Gastrocnemius medialis (tissue), 4 donors: ENCODE measurements around the gene MAP3K5. TPM values are rescaled to one million over a fixed set of nuclear protein-coding genes. Genes with fewer than 3 reads are reported as not detected.
"Not testable (repeated sequence)": the region's sequence is repeated elsewhere in the genome, so short reads cannot be mapped to it uniquely, and the experiment has no call there.

ENCODE experiments used
- ATAC-seq, 2 donors: fragments of 150-250 bp; one replicate each; pipeline ENCODE4 v1.9.1; 2016
- DNase-seq, 2 donors: peaks; one replicate each; pipeline ENCODE4 v3.0.0-alpha.2; 2019
- H3K27ac ChIP-seq, 4 donors: fragments of 200-600 bp; sonication (generic); 1 replicate in 1 of 4; 2 replicates in 3 of 4; pipeline ENCODE4 v1.5.1; 2016 to 2018; ENCODE audit warnings: mild to moderate bottlenecking in 2 of 4, moderate library complexity in 1 of 4
- H3K27me3 ChIP-seq, 3 donors: fragments of 200-600 bp; sonication (generic) in 2 of 3; 1 replicate in 1 of 3; 2 replicates in 2 of 3; pipeline versions ENCODE4 v1.5.1 to v1.6.0; 2016 to 2019; ENCODE audit warnings: mild to moderate bottlenecking in 1 of 3, moderate library complexity in 1 of 3
- H3K36me3 ChIP-seq, 2 donors: fragments of 200-600 bp; sonication (generic) in 1 of 2; one replicate each; pipeline ENCODE4 v1.5.1; 2017 to 2018
- H3K4me1 ChIP-seq, 2 donors: fragments of 200-600 bp; sonication (generic) in 1 of 2; one replicate each; pipeline ENCODE4 v1.5.1; 2016 to 2017; ENCODE audit warnings: mild to moderate bottlenecking in 2 of 2
- H3K4me3 ChIP-seq, 4 donors: fragments of 200-600 bp; sonication (generic) in 3 of 4; 1 replicate in 1 of 4; 2 replicates in 3 of 4; pipeline ENCODE4 v1.5.1; 2016 to 2019; ENCODE audit warnings: mild to moderate bottlenecking in 2 of 4
- H3K9me3 ChIP-seq, 3 donors: fragments of 200-600 bp; sonication (generic) in 2 of 3; 1 replicate in 1 of 3; 2 replicates in 2 of 3; pipeline ENCODE4 v1.5.1; 2016 to 2019
- CTCF ChIP-seq, 5 experiments: fragments of 450-650 bp in 3 of 5; fragments of 200-600 bp in 2 of 5; sonication (generic) in 2 of 5; IDR thresholded peaks in 4 of 5; conservative IDR thresholded peaks in 1 of 5; 1 replicate in 4 of 5; 2 replicates in 1 of 5; pipeline ENCODE4 v1.5.1; 2016 to 2019; ENCODE audit warnings: antibody characterized with exemption in 5 of 5, mild to moderate bottlenecking in 3 of 5, moderate library complexity in 3 of 5
- POLR2A ChIP-seq, 2 donors: fragments of 450-650 bp; IDR thresholded peaks; one replicate each; pipeline ENCODE4 v1.6.1; 2017; ENCODE audit warnings: antibody characterized with exemption in 2 of 2, mild to moderate bottlenecking in 2 of 2, moderate library complexity in 2 of 2
- in situ Hi-C, 4 donors: fragments of 200-750 bp; cut with MboI; loops; one replicate each; pipeline versions ENCODE4 v1.15.0 to v1.8.0; 2017; ENCODE audit warnings: low sequenced_read_pairs in 4 of 4
- intact Hi-C: fragments of 100-400 bp; cut with DNase I; formaldehyde crosslinking; loops from one replicate; pipeline ENCODE4 v1.15.1; 2023; ENCODE audit warnings: low total_unique reads
- total RNA-seq, 4 donors: library from RNA; depleted of rRNA; stranded (reverse); fragments of >200 nt; gene quantifications; one replicate each; pipeline versions ENCODE4 v1.1.0 to v1.2.3, GENCODE V29; 2016

MAP3K5 gene
- total RNA-seq, 4 donors from 2014 or later: 2.9 to 46.9 (median 4.9) TPM

GRCh38 chr6:136791296-136792094, 782 bp downstream of the MAP3K5 start:
- peak; percentile 47 to 57 for ATAC-seq
- in situ Hi-C loops: loop anchor here (5.0 to 10.0 kb wide), 3 partner anchors 144 to 149 kb away; no protein-coding TSS in a partner anchor
- H3K9me3 ChIP-seq: no peaks in the 10 kb centered on the region
- H3K27ac ChIP-seq: peak overlapping the region; percentile 89 to 97 (median 93)
- no peaks in the 10 kb centered on the region for H3K27me3 ChIP-seq
- H3K36me3 ChIP-seq: no peaks in the 10 kb centered on the region
- peak; percentile 41 to 69 for DNase-seq
- no peak for TF ChIP-seq CTCF (IDR thresholded peaks at IDR 0.05 in 4 of 5, conservative IDR thresholded peaks at IDR 0.05 in 1 of 5)
- peak; percentile 65 to 66 for TF ChIP-seq POLR2A (IDR thresholded peaks at IDR 0.05)
- peaks cover 15 to 31% of the 10 kb centered on the region in 2 donors for H3K4me1 ChIP-seq
- intact Hi-C loops: loop anchor here (1.0 to 2.0 kb wide), 2 partner anchors 31 to 207 kb away; partner anchors contain the start of gene PEX7
- peak overlapping the region; percentile 69 to 98 (median 84) for H3K4me3 ChIP-seq

- DNase-seq: no peak
- peak overlapping the region; percentile 69 to 98 (median 84) for H3K4me3 ChIP-seq
- TF ChIP-seq POLR2A (IDR thresholded peaks at IDR 0.05): no peak
- TF ChIP-seq CTCF (IDR thresholded peaks at IDR 0.05 in 4 of 5, conservative IDR thresholded peaks at IDR 0.05 in 1 of 5): no peak
- intact Hi-C loops: no loop called here
- peak overlapping the region; percentile 89 to 97 (median 93) for H3K27ac ChIP-seq
- in situ Hi-C loops: loop anchor here (5.0 to 10.0 kb wide), 3 partner anchors 143 to 148 kb away; no protein-coding TSS in a partner anchor
- no peaks in the 10 kb centered on the region for H3K9me3 ChIP-seq
- no peaks in the 10 kb centered on the region for H3K27me3 ChIP-seq
- no peaks in the 10 kb centered on the region for H3K36me3 ChIP-seq
- peaks cover 15 to 31% of the 10 kb centered on the region in 2 donors for H3K4me1 ChIP-seq
- no peak for ATAC-seq
These were observed 1.6 kb downstream of the MAP3K5 start for GRCh38 chr6:136790411-136791295.

- Histone ChIP-seq H3K4me1 (peaks cover 15 to 33% of the 10 kb centered on the region in 2 donors), H3K4me3 (peak overlapping the region in 1 of 4 donors; percentile 69)
- H3K36me3 ChIP-seq, ATAC-seq, H3K9me3 ChIP-seq, in situ Hi-C loops, H3K27me3 ChIP-seq, DNase-seq, H3K27ac ChIP-seq: not testable (repeated sequence)
- intact Hi-C loops: loop anchor here (2.0 kb wide), 1 partner anchor 15 kb away; no protein-coding TSS in a partner anchor
These were observed 2.8 kb downstream of the MAP3K5 start for GRCh38 chr6:136789440-136789839.

DNA sequence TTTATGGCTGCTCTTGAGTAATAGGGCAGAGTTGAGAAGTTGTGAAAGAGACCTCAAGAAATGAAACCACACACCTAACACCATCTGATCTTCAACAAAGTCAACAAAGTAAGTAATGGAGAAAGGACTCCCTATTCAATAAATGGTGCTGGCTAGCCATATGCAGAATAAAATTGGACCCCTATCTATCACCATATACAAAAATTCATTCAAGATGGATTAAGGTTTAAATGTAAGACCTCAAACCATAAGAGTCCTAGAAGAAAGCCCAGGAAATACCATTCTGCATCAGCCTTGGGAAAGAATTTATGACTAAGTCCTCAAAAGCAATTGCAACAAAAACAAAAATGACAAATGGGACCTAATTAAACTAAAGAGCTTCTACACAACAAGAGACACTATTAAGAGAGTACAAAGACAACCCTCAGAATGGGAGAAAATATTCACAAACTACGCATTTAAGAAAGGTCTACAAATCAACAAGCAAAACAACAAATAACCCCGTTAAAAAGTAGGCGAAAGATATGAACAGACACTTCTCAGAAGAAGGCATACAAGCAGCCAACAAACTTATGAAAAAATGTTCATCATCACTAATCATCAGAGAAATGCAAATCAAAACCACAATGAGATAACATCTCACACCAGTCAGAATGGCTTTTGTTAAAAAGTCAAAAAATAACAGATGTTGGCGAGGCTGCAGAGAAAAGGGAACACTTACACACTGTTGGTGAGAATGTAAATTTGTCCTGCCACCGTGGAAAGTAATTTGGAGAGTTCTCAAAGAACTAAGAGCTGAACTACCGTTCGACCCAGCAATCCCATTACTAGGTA, 4.0 kb downstream of the MAP3K5 start:
- H3K9me3 ChIP-seq: no peaks in the 10 kb centered on the region
- in situ Hi-C loops: no loop called here
- H3K4me1 ChIP-seq: peaks cover 15 to 37% of the 10 kb centered on the region in 2 donors
- intact Hi-C loops: loop anchor here (2.0 kb wide), 1 partner anchor 13 kb away; no protein-coding TSS in a partner anchor
- H3K4me3 ChIP-seq: no peak overlapping the region
- no peaks in the 10 kb centered on the region for H3K27me3 ChIP-seq
- no peak for TF ChIP-seq POLR2A (IDR thresholded peaks at IDR 0.05)
- no peak for TF ChIP-seq CTCF (IDR thresholded peaks at IDR 0.05 in 4 of 5, conservative IDR thresholded peaks at IDR 0.05 in 1 of 5)
- no peaks in the 10 kb centered on the region for H3K36me3 ChIP-seq
- DNase-seq (no peak), ATAC-seq (no peak)
- H3K27ac ChIP-seq: peak overlapping the region in 2 of 4 donors; percentile 22 to 33
